ENCODE results near the gene SLC10A3.

Gene SLC10A3, protein sequence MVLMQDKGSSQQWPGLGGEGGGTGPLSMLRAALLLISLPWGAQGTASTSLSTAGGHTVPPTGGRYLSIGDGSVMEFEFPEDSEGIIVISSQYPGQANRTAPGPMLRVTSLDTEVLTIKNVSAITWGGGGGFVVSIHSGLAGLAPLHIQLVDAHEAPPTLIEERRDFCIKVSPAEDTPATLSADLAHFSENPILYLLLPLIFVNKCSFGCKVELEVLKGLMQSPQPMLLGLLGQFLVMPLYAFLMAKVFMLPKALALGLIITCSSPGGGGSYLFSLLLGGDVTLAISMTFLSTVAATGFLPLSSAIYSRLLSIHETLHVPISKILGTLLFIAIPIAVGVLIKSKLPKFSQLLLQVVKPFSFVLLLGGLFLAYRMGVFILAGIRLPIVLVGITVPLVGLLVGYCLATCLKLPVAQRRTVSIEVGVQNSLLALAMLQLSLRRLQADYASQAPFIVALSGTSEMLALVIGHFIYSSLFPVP

DNA sequence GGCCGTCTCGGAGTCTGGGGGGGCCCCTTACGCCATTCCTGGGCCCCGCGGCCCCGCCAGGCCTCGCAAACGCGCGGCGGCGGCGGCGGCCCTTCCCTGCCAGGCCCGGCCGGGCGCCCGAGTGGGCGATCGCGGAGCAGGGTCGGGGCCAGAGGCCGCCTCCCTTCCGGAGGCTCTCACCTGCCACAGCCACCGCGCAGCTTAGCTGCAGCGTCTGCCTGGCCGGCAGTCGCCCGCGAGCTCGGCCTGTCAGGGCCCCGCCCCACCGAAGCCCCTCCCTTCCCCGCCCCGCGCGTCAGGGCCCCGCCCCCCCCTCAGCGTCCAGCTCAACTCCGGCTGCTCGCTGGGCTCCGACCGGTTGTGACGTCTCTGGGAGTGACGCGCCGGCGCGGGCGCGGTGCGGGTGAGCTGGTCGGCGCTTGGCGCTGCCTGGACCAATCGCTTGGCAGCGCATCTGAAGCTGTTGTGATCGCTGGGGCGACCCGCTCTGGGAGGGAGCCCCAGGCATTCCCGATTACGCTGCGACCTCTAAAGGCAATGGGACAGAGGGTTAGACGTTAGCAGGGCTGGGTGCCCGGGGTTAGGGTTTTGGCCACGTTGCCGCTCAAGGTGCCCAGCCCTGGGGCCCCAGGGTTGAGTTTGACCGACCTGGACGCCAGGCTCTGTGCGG, at the start of gene SLC10A3:
Gene SLC10A3 (minus strand): TSS at position 216 of the 670 bp plus-strand sequence. CDS start 1,689 bp downstream, outside the sequence.
- peak; percentile 77 for DNase-seq

DNA sequence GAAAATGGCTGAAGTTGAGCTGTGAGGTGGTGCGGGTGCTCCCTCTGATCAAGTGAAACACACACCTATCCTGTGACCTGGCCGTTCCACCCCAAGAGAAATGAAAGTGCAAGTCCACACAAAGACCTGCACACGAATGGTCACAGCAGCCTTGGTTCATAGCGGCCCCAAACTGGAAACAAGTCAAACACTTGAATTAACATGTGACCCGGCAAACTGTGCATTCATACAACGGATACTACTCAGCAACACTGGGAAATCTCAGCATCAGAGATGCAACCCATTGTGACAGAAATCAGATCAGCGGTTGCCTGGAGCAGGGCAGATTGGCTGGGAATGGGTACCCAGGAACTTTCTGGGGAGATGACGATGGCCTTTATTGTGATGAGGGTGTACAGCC, 48.6 kb upstream of the SLC10A3 start:
- no peak for DNase-seq

DNA sequence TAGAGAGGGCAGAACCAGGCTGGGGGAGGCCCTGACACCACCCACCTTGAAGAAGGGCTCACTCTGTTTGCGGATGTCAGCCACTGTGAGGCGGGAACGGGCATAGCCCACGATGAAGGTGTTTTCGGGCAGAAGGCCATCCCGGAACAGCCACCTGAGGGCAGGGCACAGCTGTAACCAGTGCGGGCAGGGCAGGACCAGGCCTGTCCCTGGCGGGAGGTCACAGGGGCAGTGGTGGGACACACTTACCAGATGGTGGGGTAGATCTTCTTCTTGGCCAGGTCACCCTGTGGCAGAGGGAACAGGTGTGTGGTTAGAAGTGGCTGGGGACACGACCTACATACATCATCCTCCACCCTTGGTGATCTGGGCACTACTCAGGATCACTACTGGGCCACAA, 45.5 kb upstream of the SLC10A3 start:
- no peak for DNase-seq

DNA sequence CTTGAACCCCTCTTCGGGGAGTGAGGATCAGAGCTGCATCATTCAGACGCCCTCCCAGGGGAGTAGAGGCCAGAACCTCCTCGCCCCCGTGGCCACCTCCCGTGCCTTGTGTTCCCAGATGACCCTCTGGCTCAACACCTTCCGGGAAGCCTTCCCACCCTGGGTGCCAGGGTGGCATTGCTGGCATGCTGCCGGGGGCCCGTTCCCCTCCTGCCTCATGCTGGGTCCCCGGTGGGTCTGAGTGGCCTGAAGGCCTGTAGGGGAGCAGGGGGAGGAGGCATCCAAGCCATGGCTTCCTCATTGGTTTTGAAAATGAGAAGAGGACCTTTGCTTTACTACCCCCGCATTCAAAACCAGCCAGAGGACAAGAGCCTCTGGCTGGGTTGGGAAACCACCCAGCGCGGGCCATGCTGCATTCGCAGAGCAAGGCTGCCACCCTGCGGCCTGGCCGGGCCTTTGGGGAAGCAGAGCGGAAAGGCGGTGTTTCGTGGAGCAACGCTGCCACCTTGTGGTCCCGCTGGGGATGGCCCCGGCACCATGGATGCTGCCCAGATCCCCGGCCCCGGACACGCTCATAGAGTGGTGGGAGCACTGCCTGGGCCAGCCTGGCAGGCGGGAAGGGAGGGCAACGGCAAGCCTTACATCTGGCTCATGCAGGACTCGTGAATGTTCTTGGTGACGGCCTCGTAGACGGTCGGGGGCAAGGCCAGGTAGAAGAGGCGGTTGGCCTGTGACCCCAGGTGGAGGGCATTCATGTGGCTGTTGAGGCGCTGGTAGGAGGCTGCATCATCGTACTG, 44.3 kb upstream of the SLC10A3 start:
- peak; percentile 57 for DNase-seq

DNA sequence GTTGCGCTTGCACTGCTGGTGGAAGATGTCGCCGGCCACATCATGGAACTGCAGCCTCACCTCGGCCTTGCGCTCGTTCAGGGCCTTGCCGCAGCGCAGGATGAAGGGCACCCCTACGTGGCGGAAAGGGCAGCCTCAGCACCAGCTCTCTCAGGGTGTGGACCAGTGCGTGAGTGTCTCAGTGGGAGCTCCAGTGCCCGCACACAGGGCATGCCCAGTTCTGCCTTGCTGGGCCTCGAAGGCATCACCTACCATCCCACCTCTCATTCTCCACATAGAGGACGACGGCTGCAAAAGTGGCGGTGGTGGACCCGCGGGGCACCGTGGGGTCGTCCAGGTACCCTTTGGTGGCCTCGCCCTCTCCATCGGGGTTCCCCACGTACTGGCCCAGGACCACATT, 42.3 kb upstream of the SLC10A3 start:
- DNase-seq = no peak

DNA sequence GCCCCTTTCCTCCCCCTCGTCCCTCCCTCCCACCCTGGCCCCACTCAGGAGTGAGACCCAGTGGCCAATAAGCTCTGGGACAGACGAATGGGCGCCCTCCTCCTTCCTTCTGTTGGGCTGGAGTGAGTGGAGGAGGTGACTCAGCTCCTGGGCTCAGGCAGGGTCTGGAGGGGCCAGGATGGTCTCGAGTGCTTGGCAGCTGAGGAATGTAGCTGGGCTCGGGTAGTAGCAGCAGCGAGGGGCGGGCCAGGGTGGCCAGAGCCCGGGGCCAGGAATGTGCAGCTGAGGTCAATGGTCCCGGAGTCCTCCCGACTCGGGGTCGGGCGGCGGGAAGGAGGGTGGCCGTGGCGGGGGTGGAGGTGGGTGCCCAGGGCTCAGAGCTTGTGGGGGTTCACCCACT, 41.2 kb upstream of the SLC10A3 start:
- DNase-seq = no peak

DNA sequence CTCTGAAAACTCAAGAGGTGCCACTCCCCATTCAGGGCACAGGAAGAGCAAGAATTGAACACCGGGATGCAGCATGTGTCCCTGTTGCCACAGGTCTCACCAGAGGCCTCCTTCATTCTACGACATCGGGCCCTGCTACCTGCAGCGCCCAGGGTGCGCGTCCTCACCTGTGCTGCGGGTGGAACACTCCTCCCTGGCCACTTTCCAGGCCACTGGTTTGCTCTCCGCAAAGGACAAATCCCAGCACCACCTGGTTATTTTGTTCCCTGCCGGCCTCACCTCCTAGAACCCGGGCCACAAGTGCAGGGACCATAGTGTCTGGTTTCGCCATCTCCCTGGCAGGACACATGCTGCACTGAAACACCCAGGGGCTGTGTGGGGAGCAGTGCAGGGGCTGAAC, 39.9 kb upstream of the SLC10A3 start:
- no peak for DNase-seq

DNA sequence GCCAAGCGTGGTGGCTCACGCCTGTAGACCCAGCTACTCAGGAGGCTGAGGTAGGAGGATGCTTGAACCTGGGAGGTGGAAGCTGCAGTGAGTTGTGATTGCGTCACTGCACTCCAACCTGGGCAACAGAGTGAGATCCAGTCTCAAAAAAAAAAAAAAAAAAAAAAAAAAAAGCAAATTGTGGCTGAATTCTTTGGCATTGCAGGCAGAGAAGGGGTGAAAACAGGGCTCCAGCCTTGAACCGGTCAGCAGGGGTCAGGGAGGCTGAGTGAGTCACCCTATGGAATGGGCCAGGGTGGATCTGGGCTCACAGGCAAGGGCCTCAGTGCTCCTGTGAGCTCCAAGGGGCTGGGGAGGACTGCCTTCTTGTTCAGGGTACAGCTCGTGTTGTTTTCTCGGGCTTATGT, 38.8 kb upstream of the SLC10A3 start:
- DNase-seq = no peak

DNA sequence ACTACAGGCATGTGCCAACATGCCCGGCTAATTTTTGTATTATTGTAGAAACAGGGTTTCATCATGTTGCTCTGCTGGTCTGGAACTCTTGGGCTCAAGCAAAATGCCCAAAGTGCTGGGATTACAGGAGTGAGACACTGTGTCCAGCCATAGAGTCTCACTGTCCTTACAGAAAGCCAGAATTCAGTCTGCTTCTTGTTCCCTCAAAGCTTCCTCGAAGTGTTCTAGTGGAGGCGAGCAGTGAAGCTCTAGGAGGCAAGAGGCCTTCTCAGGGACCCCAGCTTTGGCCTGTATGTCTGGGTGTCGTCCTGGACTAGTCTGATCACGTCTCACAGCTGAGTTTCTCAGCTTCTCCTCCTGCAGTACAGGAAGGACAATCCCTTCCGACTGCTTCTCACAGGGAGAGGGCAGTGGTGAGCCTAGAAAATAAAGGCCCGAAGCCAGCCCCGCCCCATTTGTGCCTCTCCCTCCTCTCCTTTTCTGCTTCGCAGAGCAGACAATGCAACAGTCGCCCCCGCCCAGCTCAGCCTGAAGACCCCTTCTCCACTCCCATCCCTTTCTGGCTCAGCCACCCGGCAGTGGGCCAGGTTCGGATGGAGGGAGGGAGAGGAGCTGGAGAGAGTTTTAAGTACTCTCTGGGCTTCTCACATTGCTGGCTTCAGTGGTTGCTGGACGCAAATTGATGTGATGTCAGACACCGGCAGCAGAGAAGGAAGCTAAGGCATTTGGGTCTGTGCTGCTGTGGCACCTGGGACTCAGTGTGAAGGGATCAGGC, 36.7 kb upstream of the SLC10A3 start:
- peak; percentile 63 for DNase-seq

DNA sequence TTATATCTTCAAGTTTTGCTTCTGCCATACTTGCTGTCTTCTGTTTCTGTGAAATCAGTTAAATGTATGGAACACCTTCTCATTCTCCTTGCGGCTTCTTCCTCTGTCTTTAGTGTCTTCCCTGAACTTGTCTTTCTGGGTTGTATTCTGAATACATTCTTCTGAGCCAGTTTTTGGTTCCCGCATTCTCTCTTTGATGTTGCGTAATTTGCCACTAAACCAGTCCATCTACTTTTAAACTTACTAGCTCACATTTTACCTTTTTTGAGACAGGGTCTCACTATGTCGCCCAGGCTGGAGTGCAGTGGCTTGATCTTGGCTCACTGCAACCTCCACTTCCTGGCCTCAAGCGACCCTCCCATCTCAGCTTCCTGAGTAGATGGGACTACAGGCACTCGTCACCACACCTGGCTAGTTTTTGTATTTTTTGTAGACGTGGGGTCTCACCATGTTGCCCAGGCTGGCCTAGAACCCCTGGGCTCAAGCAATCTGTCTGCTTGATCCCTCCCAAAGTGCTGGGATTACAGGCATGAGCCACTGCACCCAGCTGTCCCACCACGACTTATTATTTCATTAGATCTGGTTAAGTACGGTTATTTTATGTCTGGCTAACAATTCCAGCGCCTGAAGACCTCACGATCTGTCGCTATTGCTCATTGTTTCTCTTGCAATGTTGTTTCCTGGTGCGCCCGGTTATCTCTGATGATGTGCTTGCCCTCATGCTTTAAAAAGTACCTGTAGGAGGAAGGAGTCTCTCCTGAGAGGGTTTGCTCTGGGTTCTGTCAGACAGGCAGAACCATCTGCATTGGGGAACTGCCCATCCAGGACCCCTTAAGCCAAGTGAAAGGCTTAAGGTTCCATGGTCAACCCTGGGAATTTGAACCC, 35.4 kb upstream of the SLC10A3 start:
- no peak for DNase-seq

DNA sequence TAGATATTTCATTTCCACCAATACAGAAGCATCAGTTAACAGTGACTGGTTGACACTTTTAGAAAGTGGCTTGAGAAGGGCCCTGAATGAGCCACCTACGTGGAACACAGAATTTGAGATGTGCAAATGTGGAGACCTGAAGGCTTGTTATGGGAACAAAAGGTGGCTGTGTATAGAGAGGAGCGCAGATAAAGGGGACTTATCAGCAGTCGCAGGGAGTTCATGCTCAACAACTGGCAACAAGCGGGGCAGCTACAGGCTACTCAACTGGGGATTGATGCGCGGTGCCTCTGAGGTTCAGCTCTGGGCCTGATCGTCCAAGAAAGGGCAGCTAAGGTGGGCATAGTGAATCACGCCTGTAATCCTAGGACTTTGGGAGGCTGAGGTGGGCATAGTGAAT, 29.0 kb upstream of the SLC10A3 start:
- DNase-seq = no peak

DNA sequence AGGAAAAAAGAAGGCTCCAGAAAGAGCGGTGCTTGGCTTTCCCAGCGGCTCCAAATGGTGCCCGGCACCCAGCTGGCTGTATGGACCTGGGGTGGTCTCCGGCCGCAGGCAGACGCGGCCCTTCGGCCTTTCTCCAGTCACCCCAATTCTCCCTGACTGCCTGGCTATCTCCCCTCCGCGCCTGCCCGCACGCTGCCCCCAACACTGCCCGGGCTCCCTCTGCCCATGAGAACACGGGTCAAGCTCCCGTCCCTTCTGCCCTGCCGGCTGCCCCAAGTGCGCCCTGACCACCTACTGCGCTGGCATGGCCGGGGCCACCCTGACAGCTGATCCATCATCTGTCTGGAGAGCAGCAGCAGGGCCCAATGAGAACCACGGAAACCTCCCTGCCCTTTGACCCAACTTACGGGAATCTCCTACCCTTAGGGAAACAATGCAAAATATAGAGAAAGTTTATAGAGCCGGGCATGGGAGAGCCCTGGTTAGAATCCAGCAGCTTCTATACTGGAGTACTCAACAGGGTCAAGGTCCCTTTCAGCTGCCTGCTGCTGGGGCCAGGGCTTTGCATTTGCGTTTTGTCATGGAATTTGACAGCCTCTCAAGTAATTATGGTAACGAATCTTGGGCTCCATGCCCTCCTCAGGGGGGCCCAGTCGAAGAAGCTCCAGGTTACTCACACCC, 26.8 kb upstream of the SLC10A3 start:
- DNase-seq = no peak

DNA sequence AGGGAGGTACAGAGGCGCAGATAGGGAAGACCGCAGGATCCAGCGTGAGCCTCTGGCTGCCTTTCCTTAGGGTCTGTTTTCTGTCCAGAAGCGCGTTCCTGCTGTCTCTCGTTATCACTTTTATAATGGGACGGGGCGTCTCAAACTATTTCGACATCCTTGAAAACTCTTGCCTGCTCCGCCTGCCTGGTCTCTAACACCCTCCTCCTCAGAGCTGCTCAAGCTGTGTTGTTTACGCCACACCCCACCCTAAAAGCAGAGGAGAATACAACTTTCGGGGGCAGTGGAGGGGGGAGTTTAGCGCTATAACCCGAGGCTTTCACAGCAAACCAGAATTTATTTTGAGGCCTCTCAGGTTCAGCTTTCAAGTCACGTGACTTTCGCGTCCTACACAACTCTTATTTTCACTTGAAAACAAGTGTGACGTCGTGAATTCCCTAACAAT, 26.2 kb upstream of the SLC10A3 start:
- DNase-seq = no peak

DNA sequence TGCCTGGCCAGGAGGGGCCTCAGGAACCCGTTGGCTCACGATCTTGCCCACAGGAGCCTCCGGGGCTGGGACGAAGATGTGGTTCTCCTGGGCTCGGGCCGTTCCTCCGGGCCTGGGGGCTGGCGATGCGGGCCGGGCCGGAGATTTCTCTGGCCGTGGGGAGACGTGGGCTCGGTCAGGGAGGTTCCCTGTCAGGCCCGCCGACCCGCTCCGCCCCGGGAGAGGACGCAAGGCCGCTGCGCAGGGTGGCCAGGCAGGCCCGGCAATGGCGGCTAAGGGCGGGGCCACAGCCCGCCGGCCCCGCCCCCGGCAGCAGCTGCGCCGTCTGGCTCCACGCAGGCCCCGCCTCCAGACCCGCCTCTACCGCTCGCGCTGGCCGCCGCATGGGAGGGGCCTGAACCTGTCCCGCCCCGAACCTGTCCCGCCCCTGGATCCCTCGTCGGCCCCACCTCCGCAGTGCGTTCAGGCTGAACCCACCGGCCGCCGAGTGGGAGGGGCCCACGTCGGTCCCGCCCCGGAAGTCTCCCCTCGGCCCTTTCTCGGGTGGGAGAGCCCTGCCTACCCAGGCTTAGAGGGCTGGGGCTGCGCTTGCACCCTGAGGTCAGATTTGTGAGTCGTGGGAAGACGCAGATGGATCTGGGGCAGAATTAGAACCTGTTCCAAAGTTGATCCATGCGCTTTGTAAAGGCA, 25.7 kb upstream of the SLC10A3 start, which contains the start of gene FAM3A:
Gene FAM3A (minus strand): TSS at position 267 of the 690 bp plus-strand sequence. CDS start 460 bp downstream, outside the sequence.
- DNase-seq = peak; percentile 78

DNA sequence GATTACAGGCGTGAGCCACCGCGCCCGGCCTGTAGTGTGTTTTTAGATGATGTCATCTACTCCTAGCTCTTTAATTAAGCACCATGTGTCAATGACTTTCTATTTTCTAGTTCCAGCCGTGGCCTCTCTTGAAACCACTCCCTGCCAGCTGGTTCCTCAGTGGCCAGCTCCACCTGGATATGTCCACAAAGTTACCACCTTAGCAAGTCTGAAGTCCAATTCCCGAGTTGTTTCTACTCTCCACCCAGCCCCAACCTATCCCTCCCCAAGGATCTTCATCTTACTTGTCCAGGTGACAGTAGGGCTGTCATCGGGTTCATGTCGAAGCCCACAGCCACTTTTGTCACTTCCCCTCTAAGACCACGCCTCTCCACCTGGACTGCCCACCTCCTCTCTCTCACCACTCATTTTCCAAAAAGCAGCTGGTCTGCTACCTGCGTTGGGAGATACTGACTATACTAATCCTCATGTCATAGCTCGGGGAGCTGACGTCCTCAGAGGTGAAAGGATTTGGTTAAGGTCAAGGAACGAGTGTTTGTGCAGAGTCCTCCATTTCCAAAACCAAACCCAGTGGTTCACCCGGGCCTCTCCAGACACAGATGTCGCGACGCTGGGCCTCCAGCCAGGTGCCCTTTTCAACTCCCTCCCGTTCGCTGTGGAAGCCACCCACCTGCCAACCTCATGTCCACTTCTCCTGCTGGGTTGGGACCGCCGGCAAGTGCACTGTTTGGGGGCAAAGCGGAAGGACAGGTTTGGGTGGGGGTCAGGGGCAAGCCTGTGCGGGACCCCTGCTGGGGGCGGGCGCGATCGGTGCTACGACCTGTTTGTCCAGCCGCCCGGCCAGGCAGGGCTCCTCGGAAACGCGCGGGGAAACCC, 24.9 kb upstream of the SLC10A3 start:
- DNase-seq = peak; percentile 42

DNA sequence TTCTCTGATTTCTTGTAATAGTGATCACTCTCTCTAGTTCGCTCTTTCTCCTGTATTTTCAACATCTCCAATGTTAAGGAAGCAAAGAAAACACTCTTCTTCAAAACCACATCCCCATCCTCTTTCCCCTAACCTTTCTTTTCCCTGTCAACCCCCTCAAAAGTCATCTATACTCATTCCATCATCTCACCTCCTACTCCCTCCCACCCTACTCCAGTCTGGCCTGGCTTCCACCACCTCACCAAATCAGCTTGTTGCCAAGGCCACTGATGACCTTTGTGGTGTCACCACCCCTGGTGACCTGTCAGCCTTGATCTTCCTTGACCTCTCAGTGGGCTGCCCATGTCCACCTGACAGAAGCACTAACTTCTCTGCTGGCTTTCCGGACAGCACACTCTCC, 23.3 kb upstream of the SLC10A3 start:
- no peak for DNase-seq

DNA sequence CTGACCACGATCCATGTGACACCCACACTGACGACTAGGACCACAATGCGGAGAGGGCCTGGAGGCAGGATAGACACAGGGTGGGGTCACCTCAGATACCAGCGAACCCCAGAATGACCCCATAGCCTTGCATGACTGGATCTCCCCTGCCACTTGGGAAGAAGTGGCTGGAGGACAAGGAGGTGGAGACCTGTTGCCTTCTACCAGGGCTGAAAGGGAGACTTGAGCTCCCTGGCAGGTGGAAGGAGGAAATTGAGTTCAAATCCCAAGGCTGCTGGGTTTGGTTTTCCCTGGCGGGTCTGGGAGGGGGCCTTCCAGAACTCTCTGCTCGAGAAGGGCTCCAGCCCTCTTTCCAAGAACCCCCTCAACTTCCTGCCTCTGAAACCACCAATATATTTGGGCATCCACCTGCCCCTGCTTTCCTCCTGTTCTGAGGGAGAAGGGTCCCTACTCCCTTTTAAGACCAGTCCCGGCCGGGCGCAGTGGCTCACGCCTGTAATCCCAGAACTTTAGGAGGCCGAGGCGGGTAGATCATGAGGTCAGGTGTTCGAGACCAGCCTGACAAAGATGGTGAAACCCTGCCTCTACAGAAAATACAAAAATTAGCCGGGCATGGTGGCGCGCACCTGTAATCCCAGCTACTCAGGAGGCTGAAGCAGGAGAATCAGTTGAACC, 22.6 kb upstream of the SLC10A3 start:
- no peak for DNase-seq

DNA sequence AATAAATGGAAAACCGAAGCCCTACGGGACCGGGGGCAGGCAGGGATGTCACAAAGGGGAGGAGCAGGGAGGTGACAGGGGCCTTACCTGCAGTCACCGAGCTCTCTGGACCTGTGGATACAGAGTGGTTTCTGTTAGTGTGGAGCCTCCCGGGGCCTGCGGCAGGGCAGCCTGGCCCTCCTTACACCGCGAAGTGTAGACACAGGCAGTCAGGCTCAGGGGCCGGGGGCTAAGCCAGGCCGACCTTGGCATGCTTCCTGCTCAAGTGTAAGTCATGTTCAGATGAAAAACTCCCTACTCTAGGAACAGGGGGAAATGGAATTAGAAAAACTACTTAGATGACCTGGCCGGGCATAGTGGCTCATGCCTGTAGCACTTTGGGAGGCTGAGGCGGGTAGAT, 21.3 kb upstream of the SLC10A3 start:
- no peak for DNase-seq

DNA sequence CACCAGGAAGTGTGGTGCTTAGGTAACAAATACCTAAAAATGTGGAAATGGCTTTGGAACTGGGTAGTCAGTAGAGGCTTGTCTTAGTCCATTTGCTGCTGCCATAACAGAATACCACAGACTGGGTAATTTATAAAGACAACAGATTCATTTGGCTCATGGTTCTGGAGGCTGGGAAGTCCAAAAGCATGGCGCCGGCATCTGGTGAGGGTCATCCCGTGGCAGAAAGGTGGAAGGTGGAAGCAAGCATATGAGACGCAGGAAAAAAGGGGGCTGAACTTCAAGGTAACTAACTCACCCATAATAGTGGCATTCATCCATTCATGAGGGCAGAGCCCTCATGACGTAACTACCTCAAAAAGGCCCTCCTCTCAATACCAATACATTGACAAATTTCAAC, 19.0 kb upstream of the SLC10A3 start:
- no peak for DNase-seq
